ENCODE measurements around the gene FOXC2.
A peak's percentile ranks its signal among the peaks of the same experiment; 100 is the strongest.

Gene FOXC2

DNA sequence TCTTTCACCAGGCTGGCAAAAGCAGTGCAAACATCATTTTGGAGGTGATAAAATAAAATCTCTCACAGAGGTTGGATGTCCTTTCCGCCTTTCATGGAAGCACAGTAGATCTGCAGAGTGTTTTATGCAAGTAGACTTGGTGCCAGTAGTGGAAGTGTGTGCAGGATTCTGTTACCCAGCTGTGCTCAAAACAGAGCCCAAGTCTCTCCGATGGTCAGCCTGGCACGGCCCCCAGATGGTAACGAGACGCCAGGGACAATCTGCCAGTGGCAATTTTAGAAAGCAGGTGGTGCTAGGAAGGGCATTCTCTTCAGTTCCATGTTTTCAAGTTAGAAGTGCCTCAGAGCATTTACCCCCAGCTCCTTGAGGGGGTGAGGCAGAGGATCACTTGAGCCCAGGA lies 10.1 kb upstream of the FOXC2 start:
- DNase-seq (ENCODE audit: low read depth): no peak

- DNase-seq (ENCODE audit: low read depth): no peak
These were observed 9.0 kb upstream of the FOXC2 start for GRCh38 chr16:86557587-86557986.

DNA sequence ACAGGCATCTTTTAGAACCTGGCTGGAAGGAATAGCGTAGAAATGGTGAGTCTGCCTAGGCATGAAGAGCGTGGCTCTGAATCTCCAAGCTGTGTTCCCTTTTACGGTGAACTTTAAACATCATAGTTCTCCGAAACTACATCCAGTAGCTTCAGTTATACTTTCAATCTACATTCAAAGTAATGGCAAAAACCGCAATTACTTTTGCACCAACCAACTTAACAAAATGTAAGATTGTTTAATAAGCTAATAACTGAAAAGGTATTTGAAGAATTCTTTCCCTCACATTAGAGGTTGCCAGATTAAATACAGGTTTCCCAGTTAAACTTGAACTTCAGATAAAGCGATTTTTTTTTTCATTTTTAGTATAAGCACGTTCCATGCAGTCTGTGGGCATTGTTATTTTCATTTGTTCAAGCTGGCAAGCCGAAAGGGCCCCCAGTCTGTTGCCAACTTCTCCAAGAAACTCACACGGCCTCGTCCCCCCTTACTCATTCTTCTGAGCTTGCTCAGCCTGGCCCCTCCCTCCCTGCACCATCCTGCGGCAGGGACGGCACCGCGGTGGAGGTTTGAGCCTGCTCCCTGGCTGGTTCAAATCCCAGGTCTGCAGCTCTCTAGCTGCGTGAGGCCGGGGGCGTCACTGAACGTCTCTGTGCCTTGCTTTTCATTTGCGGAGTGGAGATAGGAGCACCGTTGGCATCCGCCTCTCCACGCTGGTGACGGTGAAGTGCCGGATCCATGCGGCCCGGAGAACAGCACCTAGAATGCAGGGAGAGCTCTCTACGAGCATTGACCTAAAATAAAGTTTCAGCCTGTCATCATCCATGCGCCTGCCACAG lies 8.1 kb upstream of the FOXC2 start:
- no peak for DNase-seq (ENCODE audit: low read depth)

DNA sequence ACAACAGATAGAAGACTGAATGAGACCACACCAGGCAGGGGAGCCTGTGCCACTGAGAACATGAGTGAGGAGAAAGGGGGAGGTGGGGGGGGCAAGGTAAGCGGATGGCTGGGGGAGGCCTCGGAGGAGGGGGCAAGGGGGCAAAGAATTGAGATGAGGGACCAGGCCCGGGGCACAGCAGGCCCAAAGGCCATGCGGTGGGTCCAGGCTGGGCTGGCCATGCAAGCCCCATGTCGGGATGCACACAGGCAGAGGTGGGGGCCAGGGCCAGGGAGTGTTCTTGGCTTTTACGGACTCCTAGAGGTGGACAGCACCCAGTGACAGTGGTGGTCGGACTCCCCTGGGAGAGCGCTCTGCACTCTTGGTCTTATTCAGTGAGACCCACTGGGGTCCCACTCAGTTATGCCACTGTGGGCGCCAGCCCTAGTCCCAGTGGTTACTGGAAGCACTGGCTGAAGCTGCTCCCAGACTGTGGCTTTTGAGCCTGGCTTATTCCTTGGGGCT lies 6.8 kb upstream of the FOXC2 start:
- DNase-seq (ENCODE audit: low read depth): no peak

- no peak for DNase-seq (ENCODE audit: low read depth)
These were observed 4.3 kb upstream of the FOXC2 start for GRCh38 chr16:86562356-86562755.

DNA sequence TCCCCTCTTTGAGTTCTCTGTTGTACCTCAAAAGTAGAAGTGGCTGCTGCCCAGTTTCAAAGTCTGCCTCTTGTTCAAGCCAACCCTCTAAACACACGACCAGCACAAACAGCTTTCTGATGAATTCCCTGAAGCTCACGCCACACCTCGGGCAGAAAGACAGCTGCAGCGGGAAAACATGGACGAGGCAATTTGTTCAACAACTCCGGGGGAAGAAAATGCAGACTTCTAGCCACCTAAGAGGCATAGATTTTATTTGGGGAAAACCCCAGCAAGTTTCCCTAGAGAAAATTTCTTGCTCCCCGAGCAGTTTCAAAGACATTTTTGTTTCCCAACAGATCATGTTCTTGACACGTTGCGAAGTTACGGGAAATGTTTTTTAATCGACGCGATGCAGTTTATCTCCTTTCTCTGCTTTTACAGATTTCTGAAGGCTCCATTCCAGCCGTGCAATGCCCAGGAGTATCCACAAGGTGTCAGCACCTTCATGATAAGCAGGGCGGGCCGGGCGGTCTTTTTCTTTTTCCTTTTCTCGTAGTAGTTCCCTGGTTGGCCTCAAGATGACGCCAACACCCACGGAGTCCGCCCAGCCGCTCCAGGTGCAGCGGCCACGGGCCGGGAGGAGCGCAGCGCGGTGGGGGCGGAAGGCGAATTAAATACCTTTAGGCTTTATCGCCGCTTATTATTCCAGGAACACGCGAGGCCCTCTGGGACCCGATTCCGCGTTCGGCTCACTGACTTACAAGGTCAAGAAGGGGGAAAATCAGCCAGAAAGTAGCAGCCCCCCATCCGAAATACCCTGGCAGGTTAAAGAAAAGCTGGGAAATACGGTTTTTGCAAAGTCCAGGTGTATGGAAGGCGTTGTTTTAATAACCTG lies 2.9 kb upstream of the FOXC2 start:
- peak; percentile 81 for DNase-seq (ENCODE audit: low read depth)

DNA sequence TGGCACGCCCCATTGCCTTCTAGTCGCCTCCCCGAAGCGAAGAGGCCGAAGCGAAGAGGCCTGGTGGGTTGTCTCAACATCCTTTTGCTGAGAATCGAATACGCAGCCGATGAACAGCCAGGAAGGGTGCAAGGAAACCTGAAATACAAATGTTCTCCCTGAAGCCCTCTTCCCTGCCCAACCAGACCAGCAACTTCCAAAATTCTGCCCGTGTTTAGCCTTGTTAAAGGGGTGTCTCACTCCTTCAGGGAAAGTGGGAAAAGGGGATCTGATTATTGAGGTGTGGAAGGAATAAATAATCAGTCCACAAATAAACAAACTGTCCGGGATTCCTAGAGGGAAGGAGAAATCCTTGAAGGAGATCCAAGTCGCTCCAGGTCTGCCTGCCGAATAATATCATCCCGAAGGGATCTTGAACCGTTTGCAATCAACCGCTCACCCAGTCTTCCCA lies 1.4 kb upstream of the FOXC2 start:
- no peak for DNase-seq (ENCODE audit: low read depth)

GRCh38 chr16:86565644-86566511 lies 751 bp upstream of the FOXC2 start:
- no peak for DNase-seq (ENCODE audit: low read depth)

- no peak for DNase-seq (ENCODE audit: low read depth)
These were observed 504 bp downstream of the FOXC2 start for GRCh38 chr16:86566966-86567700.

- DNase-seq (ENCODE audit: low read depth): no peak
These were observed 1.3 kb downstream of the FOXC2 start for GRCh38 chr16:86567701-86568581.

- no peak for DNase-seq (ENCODE audit: low read depth)
These were observed 2.3 kb downstream of the FOXC2 start for GRCh38 chr16:86568677-86569623.

GRCh38 chr16:86569701-86570447 lies 3.2 kb downstream of the FOXC2 start:
- DNase-seq (ENCODE audit: low read depth): no peak

DNA sequence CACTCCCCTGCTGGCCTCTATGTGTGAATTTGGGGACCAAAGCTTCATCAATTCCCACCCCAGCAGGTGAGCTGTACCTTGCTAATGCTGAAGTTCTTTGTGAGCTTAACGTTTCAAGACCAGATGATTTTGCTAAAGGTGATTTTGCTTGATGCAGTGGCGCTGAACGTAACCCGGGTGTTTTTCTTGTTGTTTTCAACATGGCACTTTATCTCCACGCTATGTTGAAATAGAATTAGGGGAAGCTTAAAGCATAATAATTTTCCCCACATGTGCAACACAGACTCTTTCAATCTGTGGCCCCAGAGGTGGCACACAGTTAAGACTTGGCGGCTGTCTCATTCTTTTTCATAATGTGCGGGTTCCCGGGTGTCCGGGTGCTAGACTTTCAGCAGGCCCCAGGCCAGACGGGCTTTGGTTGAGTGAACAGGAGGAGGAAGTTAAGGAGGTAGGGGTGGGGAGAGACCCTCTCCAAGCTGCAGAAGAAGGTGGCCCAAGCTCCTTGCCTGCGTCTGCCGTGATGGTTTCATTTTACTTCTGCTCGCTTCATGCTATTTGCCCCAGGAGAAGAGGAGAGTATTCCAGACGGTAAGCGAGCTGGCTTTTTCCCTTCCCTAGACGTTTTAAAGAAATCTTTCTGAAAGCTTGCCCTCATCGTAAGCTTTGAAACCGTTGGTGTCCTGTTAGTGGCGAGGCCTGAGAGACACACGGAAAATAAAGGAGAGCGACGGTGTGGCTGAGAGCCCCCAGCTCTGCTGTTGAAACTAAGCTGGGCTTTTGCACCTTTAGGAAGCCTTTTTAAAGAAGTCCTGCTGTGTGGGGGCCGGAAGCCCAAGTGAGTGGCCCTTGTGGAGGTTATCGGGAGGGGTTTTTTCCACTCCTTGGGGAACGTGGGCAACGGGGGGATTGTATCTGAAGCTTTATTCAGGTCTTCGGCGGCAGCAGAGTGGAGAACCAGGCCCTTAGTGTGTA lies 4.2 kb downstream of the FOXC2 start:
- no peak for DNase-seq (ENCODE audit: low read depth)

DNA sequence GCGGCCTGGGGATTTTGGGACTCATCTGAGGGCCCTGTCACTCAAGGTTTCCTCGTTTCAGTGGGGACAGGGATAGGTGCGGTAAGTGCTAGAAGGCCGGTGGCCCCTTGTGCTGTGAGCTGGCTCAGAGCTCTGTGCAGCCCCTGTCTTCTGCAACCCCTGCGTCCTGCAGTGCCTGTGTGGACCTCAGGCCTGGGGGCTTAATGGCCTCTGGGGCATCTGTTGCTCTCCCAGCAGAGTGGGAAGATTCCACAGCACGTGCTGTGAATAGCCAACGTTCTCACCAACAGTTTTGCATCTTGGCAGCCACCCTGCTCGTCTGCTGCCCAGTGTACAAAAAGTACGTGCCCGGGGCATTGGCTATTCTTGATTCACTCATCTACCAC lies 4.9 kb downstream of the FOXC2 start:
- DNase-seq (ENCODE audit: low read depth): no peak

DNA sequence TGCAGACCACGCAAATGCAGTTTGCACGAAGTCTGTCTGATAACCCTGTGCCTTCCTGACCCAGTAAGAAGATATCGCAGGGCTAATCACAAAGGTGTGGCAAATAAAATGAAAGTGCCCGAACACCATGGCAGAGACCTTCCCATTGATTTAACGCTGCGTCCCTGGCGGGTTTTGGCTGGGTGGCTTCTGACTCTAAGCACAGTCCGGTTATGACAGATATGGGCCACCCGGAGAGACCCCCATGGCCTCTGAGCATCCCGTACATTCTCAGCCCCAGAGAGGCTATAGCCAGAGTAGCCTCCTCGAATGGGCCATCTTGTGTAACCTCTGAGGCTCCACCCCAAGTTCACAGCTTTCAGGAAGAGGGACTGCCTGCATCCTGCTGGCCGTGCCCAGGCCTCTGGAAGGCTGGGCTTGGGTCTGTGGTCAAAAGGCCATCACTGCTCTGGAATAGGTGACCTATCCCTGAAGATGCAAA lies 5.5 kb downstream of the FOXC2 start:
- no peak for DNase-seq (ENCODE audit: low read depth)

DNA sequence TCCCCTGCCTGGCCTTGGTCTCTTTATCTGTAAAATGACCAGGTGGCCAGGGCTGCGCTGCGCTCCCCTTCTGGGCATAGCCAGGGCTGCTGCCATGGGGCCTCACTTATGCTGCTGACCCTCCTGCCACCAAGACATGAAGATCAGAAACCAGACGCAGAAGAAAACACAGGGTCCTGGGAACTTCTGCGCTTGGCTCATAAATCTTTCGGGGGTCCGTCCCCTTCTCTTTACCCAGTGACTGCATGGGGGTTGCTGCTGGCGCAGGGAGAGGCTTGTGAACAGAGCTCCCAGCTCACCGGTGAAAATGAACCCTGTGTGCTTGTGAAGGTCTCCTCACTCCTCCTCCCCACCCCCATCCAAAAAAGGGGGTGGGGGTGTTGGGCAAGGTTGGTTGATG lies 6.0 kb downstream of the FOXC2 start:
- DNase-seq (ENCODE audit: low read depth): no peak

- DNase-seq (ENCODE audit: low read depth): no peak
These were observed 6.6 kb downstream of the FOXC2 start for GRCh38 chr16:86573215-86573614.
